Measurements from ENCODE around the gene UMAD1.

Gene UMAD1

DNA sequence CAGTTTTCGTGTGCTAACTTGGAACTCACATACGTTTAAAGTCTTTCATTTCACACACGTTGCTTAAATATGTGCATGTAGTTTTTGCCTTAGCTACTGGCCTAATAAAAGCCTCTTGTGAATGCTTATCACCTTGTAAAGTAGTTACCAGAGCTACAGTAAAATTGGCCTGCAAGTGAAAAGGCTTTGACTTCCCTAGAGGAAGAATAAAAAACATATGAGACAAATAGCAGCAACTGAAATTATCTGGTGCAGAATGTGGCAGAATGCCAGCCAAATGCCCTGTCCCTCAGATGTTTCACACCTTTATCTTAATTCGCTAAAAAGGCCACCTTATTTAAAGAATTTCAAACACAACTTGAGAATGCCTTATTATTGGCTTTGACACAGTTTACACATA is 105.9 kb downstream of the UMAD1 start:
- no peak for TF ChIP-seq CTCF (IDR thresholded peaks at IDR 0.05; ENCODE audit: insufficient read depth, low read length, poor library complexity, severe bottlenecking)
- Histone ChIP-seq H3K4me3 (replicated peaks; ENCODE audit: low read depth, low read length) (no peak overlapping the region), H3K36me3 (ENCODE audit: control insufficient read depth, insufficient read depth, low read length) (no peaks in the 10 kb centered on the region), H3K27me3 (replicated peaks; ENCODE audit: control insufficient read depth, insufficient read depth, low read length) (no peaks in the 10 kb centered on the region)
- DNase-seq (ENCODE audit: extremely low read depth, insufficient read length) = no peak

- no peak for TF ChIP-seq CTCF (IDR thresholded peaks at IDR 0.05; ENCODE audit: insufficient read depth, low read length, poor library complexity, severe bottlenecking)
- H3K4me3 ChIP-seq (replicated peaks; ENCODE audit: low read depth, low read length) = no peak overlapping the region
- no peaks in the 10 kb centered on the region for H3K27me3 ChIP-seq (replicated peaks; ENCODE audit: control insufficient read depth, insufficient read depth, low read length)
- no peak for DNase-seq (ENCODE audit: extremely low read depth, insufficient read length)
- H3K36me3 ChIP-seq (ENCODE audit: control insufficient read depth, insufficient read depth, low read length) = no peaks in the 10 kb centered on the region
These were observed 110.2 kb downstream of the UMAD1 start for GRCh38 chr7:7750571-7751242.

DNA sequence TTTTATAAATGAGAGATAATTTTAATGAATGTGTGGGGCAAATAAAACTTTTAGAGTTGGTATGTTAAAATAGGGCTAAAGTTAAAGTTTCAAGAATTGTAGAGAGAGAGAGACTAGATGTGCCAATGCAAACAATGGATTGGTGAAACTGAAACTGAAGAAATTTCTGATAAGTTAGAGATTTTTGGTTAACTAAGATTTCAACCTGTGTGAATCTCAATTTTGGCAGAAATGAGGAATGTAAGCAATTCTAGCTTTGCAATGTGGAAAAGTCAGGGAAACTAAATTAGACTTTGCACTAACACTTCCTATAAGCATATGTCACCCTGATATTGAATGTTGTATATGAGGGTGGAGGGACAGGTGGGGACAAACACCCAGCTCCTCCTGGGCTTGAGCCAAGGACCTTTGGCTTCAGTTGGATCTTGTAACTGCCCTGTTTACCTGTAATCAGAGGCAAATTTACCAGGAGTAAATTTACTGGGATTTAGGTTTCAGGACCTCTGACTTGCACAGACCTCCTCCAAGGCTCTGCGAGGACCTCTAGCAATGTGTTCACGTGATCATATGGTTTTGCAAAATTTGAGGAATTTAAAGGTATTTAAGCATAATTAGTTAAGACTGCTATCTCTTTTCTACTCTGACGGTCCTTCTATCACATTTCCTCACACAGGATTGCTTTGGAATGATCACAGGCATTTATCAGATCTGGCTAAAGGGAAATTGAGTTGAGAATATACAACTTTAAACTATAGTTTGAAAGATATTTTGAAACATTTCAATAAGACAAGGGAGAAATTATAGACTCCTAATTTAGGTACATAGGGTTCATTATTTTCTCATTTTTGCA is 110.9 kb downstream of the UMAD1 start:
- Histone ChIP-seq H3K27me3 (replicated peaks; ENCODE audit: control insufficient read depth, insufficient read depth, low read length) (no peaks in the 10 kb centered on the region), H3K4me3 (replicated peaks; ENCODE audit: low read depth, low read length) (no peak overlapping the region), H3K36me3 (ENCODE audit: control insufficient read depth, insufficient read depth, low read length) (no peaks in the 10 kb centered on the region)
- DNase-seq (ENCODE audit: extremely low read depth, insufficient read length) = no peak
- no peak for TF ChIP-seq CTCF (IDR thresholded peaks at IDR 0.05; ENCODE audit: insufficient read depth, low read length, poor library complexity, severe bottlenecking)

DNA sequence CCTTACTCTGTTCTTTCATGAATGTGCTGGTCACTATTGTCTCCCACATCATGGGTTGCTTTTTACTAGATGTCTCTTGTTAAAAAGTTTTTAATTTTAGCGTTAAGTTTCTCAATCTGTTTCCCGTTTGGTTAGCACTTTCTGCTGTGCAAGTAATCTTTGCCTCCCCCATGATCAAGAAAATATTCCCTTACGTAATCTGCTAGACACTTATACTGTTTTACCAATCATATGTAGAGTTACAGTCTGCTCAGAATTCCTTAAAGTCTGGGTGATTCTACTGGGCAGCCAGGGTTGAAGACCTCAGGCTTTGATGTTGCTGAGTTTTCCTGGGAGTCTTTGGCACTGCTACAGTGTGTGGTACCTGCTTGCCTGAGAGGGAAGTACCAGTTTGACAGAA is 116.0 kb downstream of the UMAD1 start:
- TF ChIP-seq CTCF (IDR thresholded peaks at IDR 0.05; ENCODE audit: insufficient read depth, low read length, poor library complexity, severe bottlenecking) = no peak
- H3K36me3 ChIP-seq (ENCODE audit: control insufficient read depth, insufficient read depth, low read length) = no peaks in the 10 kb centered on the region
- H3K27me3 ChIP-seq (replicated peaks; ENCODE audit: control insufficient read depth, insufficient read depth, low read length) = no peaks in the 10 kb centered on the region
- H3K4me3 ChIP-seq (replicated peaks; ENCODE audit: low read depth, low read length) = no peak overlapping the region
- no peak for DNase-seq (ENCODE audit: extremely low read depth, insufficient read length)

DNA sequence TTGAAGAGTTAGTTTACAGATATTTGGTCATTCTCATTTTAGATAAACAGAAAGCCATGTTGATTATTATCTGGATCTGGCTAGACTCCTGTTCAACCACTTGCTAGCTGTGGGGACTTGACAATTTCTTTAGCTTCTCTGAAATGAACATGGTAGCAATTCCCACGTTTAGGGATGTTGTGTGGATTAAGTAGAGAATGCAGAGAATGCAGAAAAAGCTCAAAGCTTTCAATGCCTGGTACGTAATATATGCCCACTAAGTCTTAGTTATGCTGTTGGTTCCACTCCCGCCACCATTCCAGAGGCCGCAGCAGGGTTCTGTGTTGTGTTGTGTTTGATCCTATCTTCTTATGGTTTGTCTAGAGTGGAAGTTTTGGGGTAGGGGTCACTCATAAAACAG is 117.0 kb downstream of the UMAD1 start:
- no peaks in the 10 kb centered on the region for H3K36me3 ChIP-seq (ENCODE audit: control insufficient read depth, insufficient read depth, low read length)
- no peaks in the 10 kb centered on the region for H3K27me3 ChIP-seq (replicated peaks; ENCODE audit: control insufficient read depth, insufficient read depth, low read length)
- TF ChIP-seq CTCF (IDR thresholded peaks at IDR 0.05; ENCODE audit: insufficient read depth, low read length, poor library complexity, severe bottlenecking) = no peak
- no peak for DNase-seq (ENCODE audit: extremely low read depth, insufficient read length)
- H3K4me3 ChIP-seq (replicated peaks; ENCODE audit: low read depth, low read length) = no peak overlapping the region
